Activated T-cell treated with anti-CD3 and anti-CD28 coated beads for 1 hour (primary cell): ENCODE results near the gene CDH4.

Source experiments
- DNase-seq: peaks from one replicate; pipeline ENCODE4 v3.0.0-alpha.2; 2020; ENCODE audit warnings: low read depth

The CDH4 gene

GRCh38 chr20:61561111-61561830 is 309.2 kb downstream of the CDH4 start:
- no peak for DNase-seq

GRCh38 chr20:61562491-61562890 is 310.4 kb downstream of the CDH4 start:
- no peak for DNase-seq

GRCh38 chr20:61562897-61563504 is 310.9 kb downstream of the CDH4 start:
- no peak for DNase-seq

- DNase-seq: no peak
These were observed 312.6 kb downstream of the CDH4 start for GRCh38 chr20:61564628-61565027.

GRCh38 chr20:61565791-61566190 is 313.7 kb downstream of the CDH4 start:
- DNase-seq: no peak

- DNase-seq: no peak
These were observed 314.6 kb downstream of the CDH4 start for GRCh38 chr20:61566691-61567090.

GRCh38 chr20:61567204-61567603 is 315.1 kb downstream of the CDH4 start:
- no peak for DNase-seq

- no peak for DNase-seq
These were observed 317.8 kb downstream of the CDH4 start for GRCh38 chr20:61569825-61570224.

GRCh38 chr20:61570646-61571195 is 318.7 kb downstream of the CDH4 start:
- no peak for DNase-seq

- DNase-seq: no peak
These were observed 319.2 kb downstream of the CDH4 start for GRCh38 chr20:61571221-61571620.

- no peak for DNase-seq
These were observed 320.1 kb downstream of the CDH4 start for GRCh38 chr20:61571916-61572711.

GRCh38 chr20:61572789-61573188 is 320.7 kb downstream of the CDH4 start:
- DNase-seq: no peak

- DNase-seq: no peak
These were observed 321.6 kb downstream of the CDH4 start for GRCh38 chr20:61573415-61574305.

GRCh38 chr20:61575151-61575937 is 323.3 kb downstream of the CDH4 start:
- DNase-seq: no peak

- no peak for DNase-seq
These were observed 324.3 kb downstream of the CDH4 start for GRCh38 chr20:61576372-61576771.

GRCh38 chr20:61577065-61577464 is 325.0 kb downstream of the CDH4 start:
- DNase-seq: no peak

GRCh38 chr20:61579908-61580307 is 327.8 kb downstream of the CDH4 start:
- no peak for DNase-seq

- no peak for DNase-seq
These were observed 329.1 kb downstream of the CDH4 start for GRCh38 chr20:61580958-61581824.

GRCh38 chr20:61581825-61582188 is 329.7 kb downstream of the CDH4 start:
- DNase-seq: no peak
